Common myeloid progenitor, CD34-positive (primary cell): ENCODE measurements around the gene NDUFC1.

Experiments used
- CTCF ChIA-PET: fragments of 350-600 bp; sonication (Branson Sonifier 250); formaldehyde crosslinking; loops from one replicate; lab custom pipeline; 2021; ENCODE audit warnings: antibody characterized with exemption; lab: Charles Lee
- POLR2A ChIA-PET: fragments of 350-600 bp; sonication (Branson Sonifier 250); formaldehyde crosslinking; loops from one replicate; lab custom pipeline; 2021; ENCODE audit warnings: antibody characterized with exemption; lab: Charles Lee
- DNase-seq, 3 donors: peaks; one replicate each; pipeline versions ENCODE4 v3.0.0 to v3.0.0-alpha.2; 2013
- H3K27ac ChIP-seq, 2 experiments: 1 replicate in 1 of 2; 2 replicates in 1 of 2; pipeline ENCODE4 v1.7.0; 2013; ENCODE audit warnings: inconsistent platforms in 2 of 2, low read length in 2 of 2, mild to moderate bottlenecking in 2 of 2, low read depth in 1 of 2, moderate library complexity in 1 of 2; ENCODE audit not compliant: severe bottlenecking in 2 of 2, insufficient read depth in 1 of 2, poor library complexity in 1 of 2
- H3K27me3 ChIP-seq, 5 experiments: replicated peaks in 2 of 5; 1 replicate in 3 of 5; 2 replicates in 2 of 5; pipeline versions ENCODE4 v1.6.1 to v1.7.0; 2013; ENCODE audit warnings: low read length in 4 of 5, mild to moderate bottlenecking in 2 of 5, moderate library complexity in 2 of 5, inconsistent platforms in 1 of 5; ENCODE audit not compliant: insufficient read depth in 5 of 5, control insufficient read depth in 4 of 5
- H3K36me3 ChIP-seq, 4 experiments: 1 replicate in 2 of 4; 2 replicates in 2 of 4; pipeline versions ENCODE4 v1.6.1 to v1.7.0; 2013; ENCODE audit warnings: low read length in 3 of 4, control low read depth in 1 of 4, mild to moderate bottlenecking in 1 of 4; ENCODE audit not compliant: control insufficient read depth in 4 of 4, insufficient read depth in 4 of 4
- H3K4me1 ChIP-seq, 4 experiments: 1 replicate in 3 of 4; 2 replicates in 1 of 4; pipeline versions ENCODE4 v1.6.1 to v1.7.1; 2013; ENCODE audit warnings: low read length in 3 of 4, mild to moderate bottlenecking in 3 of 4, control low read depth in 1 of 4, inconsistent platforms in 1 of 4, moderate library complexity in 1 of 4; ENCODE audit not compliant: control insufficient read depth in 4 of 4, insufficient read depth in 4 of 4; ENCODE audit errors: control extremely low read depth in 1 of 4
- H3K4me3 ChIP-seq, 7 experiments: 1 replicate in 4 of 7; 2 replicates in 3 of 7; pipeline versions ENCODE4 v1.5.1 to v1.7.0; 2013; ENCODE audit warnings: mild to moderate bottlenecking in 7 of 7, low read length in 6 of 7, moderate library complexity in 6 of 7, inconsistent platforms in 2 of 7, low read depth in 2 of 7, control low read depth in 1 of 7; ENCODE audit not compliant: insufficient read depth in 4 of 7, control insufficient read depth in 1 of 7; ENCODE audit errors: extremely low read depth in 1 of 7
- H3K9me3 ChIP-seq, 5 experiments: 1 replicate in 4 of 5; 2 replicates in 1 of 5; pipeline versions ENCODE4 v1.6.1 to v1.7.1; 2013; ENCODE audit warnings: low read length in 4 of 5, mild to moderate bottlenecking in 2 of 5, inconsistent platforms in 1 of 5, low read depth in 1 of 5, moderate library complexity in 1 of 5; ENCODE audit not compliant: control insufficient read depth in 4 of 5, insufficient read depth in 2 of 5; ENCODE audit errors: control extremely low read depth in 1 of 5
- WGBS: methylation state at CpG from one replicate; pipeline ENCODE4 v1.1.5; 2013; ENCODE audit not compliant: insufficient coverage; 5-methylcytosine and 5-hydroxymethylcytosine counted together

The NDUFC1 gene

DNA sequence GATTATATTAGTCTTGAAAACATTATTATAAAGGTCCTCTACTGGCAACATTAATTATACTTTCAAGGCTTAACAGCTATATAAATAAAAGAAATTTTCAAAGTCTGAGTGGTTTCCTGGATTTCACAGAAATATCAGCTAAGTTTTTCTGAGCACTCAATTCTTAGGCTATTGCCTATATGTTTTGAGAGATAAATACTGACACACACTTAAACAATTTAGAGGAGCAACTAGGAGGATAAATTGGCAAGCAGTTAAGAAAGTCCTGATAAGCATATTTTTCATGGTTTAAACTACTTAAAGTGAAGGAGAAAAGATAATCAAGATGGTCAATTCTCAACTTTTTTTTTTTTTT is 19.6 kb downstream of the NDUFC1 start:
- Histone ChIP-seq H3K4me3 (no peak overlapping the region), H3K9me3 (peaks cover 0 to 6% (median 1%) of the 10 kb centered on the region in 5 experiments), H3K27me3 (peaks cover 13 to 42% (median 19%) of the 10 kb centered on the region in 5 experiments), H3K4me1 (peaks cover 6 to 20% (median 13%) of the 10 kb centered on the region in 4 experiments), H3K36me3 (peaks cover 0 to 2% (median 0%) of the 10 kb centered on the region in 4 experiments), H3K27ac (no peak overlapping the region)
- DNase-seq: no peak
- POLR2A ChIA-PET: interaction anchor here (0.6 kb wide), 1 partner anchor 14 kb away, joined by 3 read pairs; no protein-coding TSS in a partner anchor
- CTCF ChIA-PET: interaction anchor here (0.6 to 2.0 kb wide), 7 partner anchors 11 to 227 kb away, joined by 3 to 20 read pairs (median 3); no protein-coding TSS in a partner anchor

DNA sequence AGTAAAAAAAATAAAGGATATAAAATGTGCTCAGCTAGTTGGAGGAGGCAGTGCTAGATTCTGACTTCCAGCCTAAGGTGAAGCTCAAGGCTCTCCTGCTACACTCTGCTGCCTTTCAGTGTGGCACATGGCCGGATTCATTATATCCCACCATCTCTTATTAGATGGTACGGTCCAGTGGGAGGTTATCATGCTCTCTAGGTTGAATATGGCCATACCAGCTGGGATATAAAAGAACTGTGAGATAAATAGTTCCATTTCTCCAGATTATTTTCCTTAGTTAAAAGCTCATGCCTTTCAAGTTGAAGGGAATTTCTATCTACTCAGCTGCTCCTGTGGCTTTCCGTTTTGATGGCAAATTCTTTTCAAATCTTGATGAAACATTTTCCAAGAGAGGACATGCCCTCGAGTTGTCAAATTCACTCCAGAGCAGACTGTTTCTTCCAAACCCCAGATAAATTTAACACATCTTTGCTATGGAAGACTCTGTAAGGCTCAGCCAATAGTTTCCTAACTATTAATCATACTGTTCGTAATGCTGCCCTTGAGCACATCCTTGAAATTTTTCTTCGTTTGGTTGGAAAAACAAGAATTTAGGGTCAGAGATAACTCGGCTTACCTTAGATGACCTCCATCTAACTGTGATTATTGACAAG is 20.1 kb downstream of the NDUFC1 start:
- ChIA-PET POLR2A (interaction anchor here (0.6 kb wide), 1 partner anchor 14 kb away, joined by 3 read pairs; no protein-coding TSS in a partner anchor), CTCF (interaction anchor here (0.6 to 2.0 kb wide), 10 partner anchors 8 to 228 kb away, joined by 3 to 20 read pairs (median 4); no protein-coding TSS in a partner anchor)
- peaks cover 13 to 46% (median 19%) of the 10 kb centered on the region in 5 experiments for H3K27me3 ChIP-seq
- 94% methylated on average over 2 of the region's 7 CpGs for WGBS
- peaks cover 6 to 20% (median 13%) of the 10 kb centered on the region in 4 experiments for H3K4me1 ChIP-seq
- no peak overlapping the region for H3K27ac ChIP-seq
- H3K9me3 ChIP-seq: peaks cover 0 to 6% (median 1%) of the 10 kb centered on the region in 5 experiments
- H3K36me3 ChIP-seq: no peaks in the 10 kb centered on the region
- no peak for DNase-seq
- H3K4me3 ChIP-seq: no peak overlapping the region

DNA sequence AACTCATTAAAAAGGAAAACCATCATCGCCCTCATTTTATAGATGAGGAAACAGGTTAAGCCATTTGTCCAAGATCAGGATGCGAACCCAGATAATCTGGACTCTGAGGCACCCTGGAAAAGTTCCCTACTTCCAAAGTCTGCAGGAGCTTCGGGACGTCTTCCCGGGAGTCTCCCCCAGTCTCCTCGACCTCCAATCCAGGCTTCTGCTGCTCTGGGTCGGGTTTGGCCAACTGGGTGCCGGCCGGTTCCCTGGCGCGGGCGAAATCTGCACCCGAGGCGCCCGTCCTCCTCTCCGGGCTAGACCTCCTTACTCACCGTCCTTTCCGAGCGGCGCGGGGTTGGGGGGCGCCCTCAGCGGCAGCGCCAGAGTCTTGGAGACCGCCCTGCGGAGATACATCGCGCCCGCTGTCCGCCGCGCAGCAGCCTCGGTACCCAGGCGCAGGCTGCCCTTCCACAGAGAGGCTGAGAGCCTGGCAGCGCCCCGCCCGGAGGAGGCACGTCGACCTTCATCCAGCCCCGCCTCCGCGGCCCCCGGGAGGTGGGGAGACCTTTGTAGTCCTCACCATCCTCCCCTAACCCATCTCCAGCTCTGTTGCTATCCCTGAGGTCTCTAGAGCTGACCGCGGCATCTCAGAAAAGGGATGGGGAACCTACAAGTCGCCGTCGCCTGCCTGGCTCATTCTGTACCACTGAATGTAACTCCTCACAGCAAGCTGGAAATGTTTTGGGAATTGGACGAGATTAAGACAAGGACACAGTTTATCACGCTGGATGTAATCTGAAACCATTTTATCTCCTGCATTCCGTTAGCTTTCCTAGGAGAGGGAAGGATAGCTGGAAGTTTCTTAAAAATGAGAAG is 22.3 kb downstream of the NDUFC1 start, which contains the start of gene MGARP:
TSS of gene MGARP (minus strand) at position 466 of the 861 bp plus-strand sequence. CDS start at position 399, 67 bp downstream.
- Histone ChIP-seq H3K36me3 (no peaks in the 10 kb centered on the region), H3K27ac (no peak within 1 kb of the TSS), H3K4me3 (peak within 1 kb of the TSS; percentile 8 to 72 (median 58)), H3K4me1 (peaks cover 6 to 20% (median 13%) of the 10 kb centered on the region in 4 experiments), H3K27me3 (peaks cover 16 to 61% (median 20%) of the 10 kb centered on the region in 5 experiments), H3K9me3 (peaks cover 0 to 4% (median 1%) of the 10 kb centered on the region in 5 experiments)
- POLR2A ChIA-PET: no interaction called here
- WGBS: 6% methylated on average over 43 of the region's 51 CpGs
- CTCF ChIA-PET: interaction anchor here (1.3 to 2.8 kb wide), 4 partner anchors 10 to 21 kb away, joined by 5 to 12 read pairs (median 8); partner anchors contain the start of genes NAA15 and NDUFC1
- peak in 2 of 3 donors; percentile 43 to 57 for DNase-seq

DNA sequence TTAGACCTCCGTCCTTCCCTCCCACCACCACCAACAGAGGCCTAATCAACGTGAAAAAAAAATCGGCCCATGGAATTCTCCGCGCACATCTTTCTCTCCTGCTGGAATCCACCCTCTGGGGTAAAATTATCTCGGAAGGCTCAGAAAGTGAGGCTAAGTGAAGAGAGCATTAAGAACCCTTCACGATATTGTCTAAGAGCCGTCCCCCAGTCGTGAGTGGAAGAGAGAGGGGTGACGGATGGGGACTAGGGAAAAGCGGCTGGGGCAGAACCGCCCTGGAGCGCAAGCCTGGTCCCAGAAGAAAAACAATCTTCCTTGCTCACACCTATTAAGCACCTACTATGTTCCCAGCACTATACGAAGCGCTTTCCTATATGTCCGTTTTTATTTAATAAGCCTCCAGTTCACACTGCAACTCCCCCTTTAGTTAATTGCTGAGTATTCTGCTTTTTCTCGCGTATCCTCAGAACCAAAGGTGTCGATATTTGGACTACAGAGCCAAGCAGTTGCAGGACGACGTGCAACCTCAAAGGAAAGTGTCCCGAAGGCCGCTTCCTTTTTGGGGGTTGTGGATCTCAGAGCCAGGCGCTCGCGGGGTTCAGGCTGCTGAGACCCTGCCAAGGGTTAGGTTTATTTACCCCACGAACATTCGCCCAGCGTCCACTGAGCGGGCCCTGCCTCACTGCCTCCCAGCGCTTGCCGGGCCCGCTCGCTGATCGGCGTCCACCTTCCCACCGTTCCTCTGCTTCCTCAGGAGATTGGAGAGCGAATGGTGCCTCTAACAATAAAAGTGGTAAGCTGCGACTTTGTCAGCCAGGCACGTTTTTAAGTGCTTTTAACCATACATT is 23.1 kb downstream of the NDUFC1 start:
- Histone ChIP-seq H3K27ac (no peak overlapping the region), H3K27me3 (peaks cover 16 to 61% (median 22%) of the 10 kb centered on the region in 5 experiments), H3K4me1 (peaks cover 6 to 20% (median 13%) of the 10 kb centered on the region in 4 experiments), H3K4me3 (peak overlapping the region in 6 of 7 experiments; percentile 46 to 72 (median 59)), H3K9me3 (no peaks in the 10 kb centered on the region), H3K36me3 (no peaks in the 10 kb centered on the region)
- ChIA-PET CTCF (interaction anchor here (1.7 to 2.8 kb wide), 3 partner anchors 13 to 22 kb away, joined by 5 to 12 read pairs (median 11); partner anchors contain the start of genes NAA15 and NDUFC1), POLR2A (no interaction called here)
- DNase-seq: peak in 2 of 3 donors; percentile 35 to 50
- 2% methylated on average over 27 of the region's 40 CpGs for WGBS

- no peak overlapping the region for H3K27ac ChIP-seq
- ChIA-PET POLR2A (no interaction called here), CTCF (interaction anchor here (2.8 kb wide), 1 partner anchor 23 kb away, joined by 12 read pairs; the partner anchor contains the start of genes NAA15 and NDUFC1)
- WGBS: 30% methylated on average over 4 of the region's 16 CpGs
- H3K4me3 ChIP-seq: peak overlapping the region in 5 of 7 experiments; percentile 27 to 72 (median 60)
- peak in 1 of 3 donors; percentile 44 for DNase-seq
- peaks cover 16 to 61% (median 22%) of the 10 kb centered on the region in 5 experiments for H3K27me3 ChIP-seq
- peaks cover 6 to 20% (median 13%) of the 10 kb centered on the region in 4 experiments for H3K4me1 ChIP-seq
- no peaks in the 10 kb centered on the region for H3K36me3 ChIP-seq
- H3K9me3 ChIP-seq: no peaks in the 10 kb centered on the region
Measured at GRCh38 chr4:139278485-139278884, 23.8 kb downstream of the NDUFC1 start.

DNA sequence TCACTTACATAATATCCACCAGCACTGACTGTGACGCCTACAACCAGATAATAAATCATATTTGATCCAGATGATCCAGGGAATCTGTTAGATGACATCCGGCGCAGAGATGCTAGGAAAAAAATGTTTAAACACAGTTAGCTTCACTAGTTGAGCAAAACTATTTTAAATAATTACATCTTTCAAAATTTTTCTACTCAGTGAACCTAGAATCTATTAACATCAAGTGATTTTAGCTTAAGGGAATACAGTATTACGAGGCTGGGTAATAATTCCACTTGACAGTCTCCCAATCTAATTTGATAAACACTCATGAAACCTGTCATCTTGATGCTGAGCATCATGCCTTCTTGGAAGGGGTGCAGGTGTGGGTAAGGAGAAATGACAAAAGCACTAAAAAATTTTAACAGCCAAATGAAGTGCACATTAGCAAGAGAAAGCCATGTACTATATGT is 27.0 kb downstream of the NDUFC1 start:
- no peak for DNase-seq
- no peaks in the 10 kb centered on the region for H3K36me3 ChIP-seq
- H3K27me3 ChIP-seq: peaks cover 9 to 45% (median 21%) of the 10 kb centered on the region in 5 experiments
- no peak overlapping the region for H3K4me3 ChIP-seq
- no peak overlapping the region for H3K27ac ChIP-seq
- ChIA-PET CTCF (interaction anchor here (1.0 to 2.5 kb wide), 5 partner anchors 8 to 21 kb away, joined by 3 to 11 read pairs (median 5); no protein-coding TSS in a partner anchor), POLR2A (no interaction called here)
- WGBS: 100% methylated on average over 3 of the region's 4 CpGs
- H3K4me1 ChIP-seq: peaks cover 6 to 20% (median 13%) of the 10 kb centered on the region in 4 experiments
- no peaks in the 10 kb centered on the region for H3K9me3 ChIP-seq
